GM10248 (cell line): ENCODE data around the gene CADPS2.

Source experiments
- CTCF ChIA-PET: fragments of 300-600 bp; sonication (Branson Sonifier 250); formaldehyde crosslinking; extraction: SDS; loops from one replicate; lab custom pipeline; 2021; ENCODE audit warnings: antibody characterized with exemption; lab: Yijun Ruan, JAX
- POLR2A ChIA-PET: fragments of 350-650 bp; sonication (Branson Sonifier 250); formaldehyde crosslinking; extraction: SDS; loops from one replicate; lab custom pipeline; 2020; ENCODE audit warnings: antibody characterized with exemption; lab: Yijun Ruan, JAX
- DNase-seq: peaks from one replicate; pipeline ENCODE4 v3.0.0; 2012; ENCODE audit errors: extremely low spot score
- CTCF ChIP-seq: IDR thresholded peaks from 2 replicates; pipeline ENCODE4 v1.5.1; 2012; ENCODE audit warnings: mild to moderate bottlenecking, low read depth; ENCODE audit errors: extremely low read depth, missing control alignments, control extremely low read depth

Gene CADPS2

GRCh38 chr7:122415510-122415909 lies 470.8 kb downstream of the CADPS2 start:
- ChIA-PET POLR2A (no interaction called here), CTCF (interaction anchor here (1.0 kb wide), 1 partner anchor 10 kb away, joined by 3 read pairs; no protein-coding TSS in a partner anchor)
- no peak for DNase-seq
- TF ChIP-seq CTCF = no peak

GRCh38 chr7:122413339-122413738 lies 472.9 kb downstream of the CADPS2 start:
- TF ChIP-seq CTCF = no peak
- no peak for DNase-seq
- CTCF ChIA-PET = no interaction called here
- POLR2A ChIA-PET = no interaction called here

DNA sequence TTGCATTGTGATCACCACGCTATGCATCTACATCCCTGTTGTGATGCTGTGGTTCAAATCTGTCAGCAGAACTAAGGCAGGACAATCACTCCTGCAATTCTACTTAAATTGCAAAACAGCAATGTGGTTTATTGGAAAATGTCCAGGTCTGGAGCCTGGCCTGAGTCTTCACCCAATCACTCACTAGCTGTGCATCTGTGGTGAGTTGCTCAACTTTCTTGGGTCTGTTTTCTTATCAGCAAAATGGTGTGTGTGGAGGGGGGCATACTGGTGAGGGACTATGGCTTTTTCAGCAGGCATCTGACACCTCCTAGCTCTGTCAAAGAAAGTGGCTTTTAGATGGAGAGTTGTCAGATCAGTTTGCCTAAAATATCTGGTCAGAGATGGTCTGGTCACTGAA lies 473.4 kb downstream of the CADPS2 start:
- no peak for TF ChIP-seq CTCF
- DNase-seq = no peak
- ChIA-PET CTCF (no interaction called here), POLR2A (no interaction called here)

DNA sequence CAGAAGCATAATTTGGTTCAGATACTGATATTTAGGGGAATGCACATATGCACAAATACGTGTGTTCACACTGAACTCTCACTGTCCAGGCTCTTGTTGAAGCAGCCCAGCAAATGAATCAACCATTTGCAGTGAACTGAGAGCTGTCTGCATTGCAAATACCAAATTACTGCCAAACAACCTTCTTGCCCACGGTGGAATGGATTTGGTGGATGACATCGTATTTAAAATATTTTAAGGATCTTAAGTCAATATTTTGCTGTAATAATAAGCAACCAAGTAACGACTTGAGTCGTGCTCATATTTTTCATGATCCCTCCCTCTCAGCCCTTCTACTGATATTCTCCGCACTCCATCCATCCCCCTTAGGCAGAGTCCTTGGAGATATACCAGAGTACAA lies 473.8 kb downstream of the CADPS2 start:
- TF ChIP-seq CTCF = no peak
- CTCF ChIA-PET = no interaction called here
- POLR2A ChIA-PET = no interaction called here
- no peak for DNase-seq

- DNase-seq = no peak
- POLR2A ChIA-PET = no interaction called here
- TF ChIP-seq CTCF = no peak
- CTCF ChIA-PET = no interaction called here
These were observed 479.1 kb downstream of the CADPS2 start for GRCh38 chr7:122407195-122407594.

DNA sequence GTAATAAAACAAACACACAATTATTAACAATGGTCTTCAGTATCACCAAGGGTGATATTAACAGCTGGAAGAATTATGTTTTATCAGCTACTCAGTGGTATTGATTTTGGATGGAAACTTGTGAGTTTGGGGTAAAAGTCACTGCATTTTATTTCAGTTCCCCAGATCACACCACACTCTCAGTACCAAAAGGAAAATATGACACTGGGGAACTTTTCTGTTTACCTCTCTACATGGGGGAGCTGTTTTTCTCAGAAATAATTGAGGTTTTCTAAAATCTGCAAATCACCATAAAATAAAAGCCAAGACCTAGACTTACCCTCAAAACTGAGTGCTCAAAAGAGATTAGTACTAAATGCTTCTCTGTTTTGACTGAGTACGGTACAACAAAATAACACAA lies 483.1 kb downstream of the CADPS2 start:
- no peak for DNase-seq
- no peak for TF ChIP-seq CTCF
- POLR2A ChIA-PET = no interaction called here
- CTCF ChIA-PET = interaction anchor here (0.9 kb wide), 1 partner anchor 9 kb away, joined by 3 read pairs; no protein-coding TSS in a partner anchor

GRCh38 chr7:122402235-122402634 lies 484.0 kb downstream of the CADPS2 start:
- CTCF ChIA-PET = no interaction called here
- DNase-seq = no peak
- POLR2A ChIA-PET = no interaction called here
- no peak for TF ChIP-seq CTCF
